ENCODE data around the gene ANKRD9. TPM values are rescaled to one million over a fixed set of nuclear protein-coding genes. Genes with fewer than 3 reads are reported as not detected.

The ANKRD9 gene
- total and polyA plus RNA-seq, 9 of the 15 experiments (the other 6 are each of a cell fraction or from before 2014, with no cell fraction given), result 0.04 to 32.9 (median 5.3) TPM

GRCh38 chr14:102525219-102525928, 15.8 kb upstream of the ANKRD9 start (continued):
- no peak for TF ChIP-seq ZBTB8A (IDR thresholded peaks at IDR 0.05; ENCODE audit: partially characterized antibody)
- no peak for TF ChIP-seq ZNF277 (CRISPR knock-in tag; IDR thresholded peaks at IDR 0.05; ENCODE audit: borderline replicate concordance)
- TF ChIP-seq NFYB (IDR thresholded peaks at IDR 0.05; ENCODE audit: extremely low read depth, insufficient read length), result no peak
- TF ChIP-seq MBD1 (CRISPR knock-in tag; IDR thresholded peaks at IDR 0.05), result no peak
- no peak for TF ChIP-seq CHD2 (IDR thresholded peaks at IDR 0.05; ENCODE audit: low read depth, low read length)
- no peak for TF ChIP-seq SMAD1 (IDR thresholded peaks at IDR 0.05; ENCODE audit: low read depth, low read length, partially characterized antibody)
- TF ChIP-seq IRF9 (tag; IDR thresholded peaks at IDR 0.05), result no peak
- peak; percentile 56 for TF ChIP-seq ZBTB5 (IDR thresholded peaks at IDR 0.05)
- no peak for TF ChIP-seq PCBP1 (IDR thresholded peaks at IDR 0.05; ENCODE audit: low read depth, low read length, poor library complexity, severe bottlenecking)
- no peak for TF ChIP-seq BCL6 (CRISPR knock-in tag; IDR thresholded peaks at IDR 0.05)
- TF ChIP-seq ZBTB11 (CRISPR knock-in tag; IDR thresholded peaks at IDR 0.05), result no peak
- no peak for TF ChIP-seq ZNF174 (CRISPR knock-in tag; IDR thresholded peaks at IDR 0.05)
- no peak for TF ChIP-seq ZFP36 (IDR thresholded peaks at IDR 0.05; ENCODE audit: low read depth, low read length, partially characterized antibody)
- TF ChIP-seq ZBTB43 (CRISPR knock-in tag; IDR thresholded peaks at IDR 0.05), result no peak
